ENCODE results near the gene WDR11.

Gene WDR11

GRCh38 chr10:120810298-120810697 lies 40.9 kb upstream of the WDR11 start:
- in situ Hi-C loops (cut with HindIII; ENCODE audit: low sequenced_read_pairs): no loop called here
- no peak for TF ChIP-seq CTCF (IDR thresholded peaks at IDR 0.05; ENCODE audit: low read depth, low read length)
- no peak for DNase-seq (ENCODE audit: low read depth, low spot score)
- no peak overlapping the region for H3K4me3 ChIP-seq (ENCODE audit: low read depth, low read length)

- TF ChIP-seq CTCF (IDR thresholded peaks at IDR 0.05; ENCODE audit: low read depth, low read length): no peak
- in situ Hi-C loops (cut with HindIII; ENCODE audit: low sequenced_read_pairs): no loop called here
- H3K4me3 ChIP-seq (ENCODE audit: low read depth, low read length): no peak overlapping the region
- no peak for DNase-seq (ENCODE audit: low read depth, low spot score)
Observed at GRCh38 chr10:120813085-120813484, 38.1 kb upstream of the WDR11 start.

GRCh38 chr10:120818301-120818700 lies 32.9 kb upstream of the WDR11 start:
- in situ Hi-C loops (cut with HindIII; ENCODE audit: low sequenced_read_pairs): no loop called here
- no peak for TF ChIP-seq CTCF (IDR thresholded peaks at IDR 0.05; ENCODE audit: low read depth, low read length)

GRCh38 chr10:120819366-120819765 lies 31.8 kb upstream of the WDR11 start:
- in situ Hi-C loops (cut with HindIII; ENCODE audit: low sequenced_read_pairs): no loop called here
- no peak overlapping the region for H3K4me3 ChIP-seq (ENCODE audit: low read depth, low read length)
- DNase-seq (ENCODE audit: low read depth, low spot score): no peak
- no peak for TF ChIP-seq CTCF (IDR thresholded peaks at IDR 0.05; ENCODE audit: low read depth, low read length)

More at GRCh38 chr10:120818301-120818700, 32.9 kb upstream of the WDR11 start:
- DNase-seq (ENCODE audit: low read depth, low spot score): no peak
- no peak overlapping the region for H3K4me3 ChIP-seq (ENCODE audit: low read depth, low read length)

- no peak for DNase-seq (ENCODE audit: low read depth, low spot score)
- in situ Hi-C loops (cut with HindIII; ENCODE audit: low sequenced_read_pairs): no loop called here
- H3K4me3 ChIP-seq (ENCODE audit: low read depth, low read length): no peak overlapping the region
- no peak for TF ChIP-seq CTCF (IDR thresholded peaks at IDR 0.05; ENCODE audit: low read depth, low read length)
Observed at GRCh38 chr10:120823266-120823665, 27.9 kb upstream of the WDR11 start.

GRCh38 chr10:120824881-120825309 lies 26.3 kb upstream of the WDR11 start:
- peak; percentile 62 for TF ChIP-seq CTCF (IDR thresholded peaks at IDR 0.05; ENCODE audit: low read depth, low read length)
- in situ Hi-C loops (cut with HindIII; ENCODE audit: low sequenced_read_pairs): no loop called here

More at GRCh38 chr10:120824881-120825309, 26.3 kb upstream of the WDR11 start:
- DNase-seq (ENCODE audit: low read depth, low spot score): peak; percentile 6
- no peak overlapping the region for H3K4me3 ChIP-seq (ENCODE audit: low read depth, low read length)

Data from astrocyte of the spinal cord (primary cell).